GM18498 (cell line): ENCODE data around the gene USP30.

Experiments
- ATAC-seq: cut with Tn5 transposase; IDR thresholded peaks from one replicate; pipeline ENCODE4 v1.9.1; 2021; ENCODE audit warnings: mild to moderate bottlenecking, moderate library complexity; ENCODE audit not compliant: unreplicated experiment

Gene USP30

DNA sequence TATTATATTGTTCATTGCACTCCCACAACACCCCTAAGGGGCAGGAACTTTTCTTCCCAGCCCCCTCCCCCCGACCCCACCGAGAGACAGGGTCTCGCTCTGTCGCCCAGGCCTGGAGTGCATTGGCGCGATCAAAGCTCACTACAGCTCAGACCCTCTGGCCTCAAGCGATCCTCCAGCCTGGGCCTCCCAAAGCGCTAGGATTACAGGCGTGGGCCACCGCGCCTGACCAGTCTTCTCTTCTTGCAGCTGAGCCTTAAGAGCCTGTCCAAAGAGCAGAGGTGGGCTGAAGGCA, 44.7 kb downstream of the USP30 start:
- ATAC-seq: no peak

GRCh38 chr12:109097435-109098182, 45.2 kb downstream of the USP30 start, which contains the start of gene UNG:
TSS of gene UNG (plus strand) at chr12:109097597. CDS start at chr12:109097680, 83 bp downstream.
- ATAC-seq: peak; percentile 92

GRCh38 chr12:109098183-109098604, 45.8 kb downstream of the USP30 start:
- ATAC-seq: peak; percentile 31

DNA sequence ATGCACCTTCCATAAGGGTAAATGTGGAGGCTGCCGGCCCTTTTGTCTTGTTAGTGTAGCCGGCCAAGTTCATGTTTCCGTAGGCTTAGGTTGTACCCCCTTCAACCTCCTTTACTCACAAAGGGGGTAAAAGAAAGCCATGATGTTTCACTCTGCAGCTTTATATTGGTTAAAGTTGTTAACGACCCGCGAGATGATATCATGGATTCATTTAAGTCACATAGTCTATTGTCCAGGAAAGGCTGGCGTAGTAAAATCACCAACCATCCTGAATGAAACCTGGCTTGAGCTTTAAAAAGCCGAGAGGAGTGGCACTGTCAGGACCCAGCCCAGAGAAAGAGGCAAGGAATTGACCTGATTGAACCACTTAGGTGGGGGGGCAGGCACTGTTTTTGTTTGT, 46.3 kb downstream of the USP30 start:
- ATAC-seq: no peak

GRCh38 chr12:109099431-109100020, 47.1 kb downstream of the USP30 start:
- ATAC-seq: no peak

GRCh38 chr12:109100741-109101140, 48.4 kb downstream of the USP30 start:
- no peak for ATAC-seq

- no peak for ATAC-seq
Measured at GRCh38 chr12:109102491-109102890, 50.1 kb downstream of the USP30 start.

DNA sequence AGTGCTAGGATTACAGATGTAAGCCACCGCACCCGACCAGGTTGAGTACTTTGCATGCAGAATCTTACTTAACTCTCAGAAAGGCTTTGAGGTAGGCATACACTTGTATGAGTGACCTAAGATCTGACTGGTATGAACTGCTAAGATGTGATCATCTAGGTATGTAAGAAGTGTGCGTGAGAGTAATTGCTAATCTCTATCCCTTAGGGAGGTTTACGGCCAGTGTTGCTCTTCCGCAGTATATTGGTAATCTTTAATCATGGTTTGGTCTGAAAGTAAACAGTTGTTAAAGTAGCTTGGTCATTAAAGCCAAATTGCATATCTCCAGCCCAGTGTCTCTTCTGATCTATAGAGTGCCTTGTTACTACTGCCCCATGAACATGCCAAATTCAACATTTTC, 52.8 kb downstream of the USP30 start:
- ATAC-seq: no peak

- ATAC-seq: no peak
Measured at GRCh38 chr12:109109746-109110350, 57.5 kb downstream of the USP30 start.

GRCh38 chr12:109110988-109111495, 58.7 kb downstream of the USP30 start:
- ATAC-seq: peak; percentile 61

GRCh38 chr12:109112720-109113465, 60.5 kb downstream of the USP30 start:
- ATAC-seq: no peak

DNA sequence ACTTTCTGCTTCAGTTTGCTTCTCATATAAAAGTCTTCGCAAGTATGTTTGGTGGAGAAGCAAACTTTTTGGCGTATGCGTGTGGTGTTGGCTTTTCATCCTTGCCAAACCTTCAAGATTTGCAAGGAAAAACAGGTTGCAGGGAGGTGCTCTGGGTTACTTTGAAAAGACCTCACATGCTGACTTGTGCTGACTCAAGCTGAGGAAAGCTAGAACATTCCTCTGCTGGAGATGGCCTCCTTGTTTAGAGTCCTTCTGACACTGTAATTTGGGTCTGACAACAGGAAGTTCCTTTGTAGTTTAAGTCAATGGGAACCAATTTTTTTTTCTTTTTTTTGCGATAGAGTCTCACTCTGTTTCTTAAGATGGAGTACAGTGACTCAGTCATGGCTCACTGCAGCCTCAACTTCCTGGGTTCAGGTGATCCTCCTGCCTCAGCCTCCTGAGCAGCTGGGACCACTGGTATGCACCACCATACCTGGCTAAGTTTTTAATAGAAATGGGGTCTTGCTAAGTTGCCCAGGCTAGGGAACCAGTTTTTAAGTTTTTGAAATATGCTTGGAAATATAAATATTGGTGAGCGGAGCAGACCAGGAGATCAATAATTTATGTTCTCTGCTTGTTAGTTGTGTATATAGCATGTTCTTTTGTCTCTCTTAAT, 61.4 kb downstream of the USP30 start:
- no peak for ATAC-seq

DNA sequence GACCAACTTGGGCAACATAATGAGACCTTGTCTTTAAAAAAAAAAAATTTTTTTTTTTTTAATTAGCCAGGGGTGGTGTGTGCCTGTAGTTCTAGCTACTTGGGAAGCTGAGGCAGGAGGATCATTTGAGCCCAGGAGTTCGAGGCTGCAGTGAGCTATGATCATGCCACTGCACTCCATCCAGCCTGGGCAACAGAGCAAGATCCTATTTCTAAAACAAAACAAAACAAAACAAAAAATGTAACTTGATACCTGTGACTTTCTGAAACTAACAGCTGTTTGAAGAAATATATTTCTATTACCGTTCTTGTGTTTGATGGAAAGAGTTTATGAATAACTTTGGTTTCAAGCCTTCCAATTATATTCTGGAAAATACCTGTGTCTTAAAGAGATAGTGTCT, 62.3 kb downstream of the USP30 start:
- ATAC-seq: no peak

DNA sequence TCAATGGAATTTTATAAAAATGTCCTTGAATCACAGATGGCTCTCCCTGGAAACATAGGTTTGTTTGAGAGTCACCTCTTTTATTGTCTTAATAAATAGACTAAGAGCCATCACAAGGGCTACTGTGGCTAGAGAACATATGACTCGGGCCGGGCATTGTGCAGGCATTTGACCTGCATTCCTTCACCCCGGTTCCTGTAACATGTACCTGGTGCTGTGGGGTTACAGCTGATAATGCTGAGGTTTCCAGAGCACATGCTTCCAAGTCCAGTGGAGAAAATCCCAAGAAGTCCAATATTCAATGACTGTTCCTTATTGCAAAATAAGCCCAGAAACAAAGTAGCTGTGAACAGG, 63.0 kb downstream of the USP30 start:
- ATAC-seq: no peak

DNA sequence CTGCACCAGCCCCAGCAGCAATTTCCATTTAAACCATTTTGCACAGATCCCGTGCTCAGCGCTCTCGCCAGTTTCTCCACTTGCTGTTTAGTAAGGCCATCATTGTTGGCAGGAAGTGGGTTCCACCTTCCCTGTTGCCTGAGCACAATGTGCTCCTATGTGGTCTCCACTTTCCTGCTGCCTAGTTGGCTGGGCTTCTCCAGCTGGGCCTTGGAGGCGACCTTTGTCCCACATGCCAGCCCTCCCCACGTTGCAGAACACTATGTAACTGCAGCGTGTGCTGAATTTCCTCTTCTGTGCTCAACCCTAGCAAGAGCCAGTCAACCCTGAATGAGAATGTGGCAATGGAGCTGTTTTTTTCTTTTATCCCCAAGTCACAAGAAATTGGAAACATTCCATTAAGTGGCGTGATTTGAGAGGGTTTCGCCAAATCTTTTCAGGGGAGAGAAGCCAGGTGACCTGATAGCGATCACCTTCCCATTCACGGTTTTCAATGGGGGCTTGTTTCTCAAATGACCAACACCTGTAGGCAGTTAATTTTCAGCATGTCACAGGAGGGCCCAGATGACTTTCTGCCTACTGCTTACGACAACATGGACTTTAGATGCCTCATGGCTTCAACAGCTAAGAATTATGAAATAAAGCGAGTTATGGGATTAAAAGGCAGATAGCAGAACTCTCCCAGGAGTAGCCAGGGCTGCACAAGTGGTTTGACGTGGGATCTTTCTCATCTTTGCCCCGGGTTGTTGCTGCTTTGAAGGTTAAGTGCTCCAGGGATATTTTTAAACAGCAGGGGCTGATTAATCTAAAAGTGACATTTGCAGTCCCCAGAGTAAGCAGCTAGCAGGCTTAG, 63.6 kb downstream of the USP30 start, which contains the start of gene ACACB:
TSS of gene ACACB (plus strand) at position 830 of the 853 bp plus-strand sequence. CDS start 22,819 bp downstream, outside the sequence.
- ATAC-seq: no peak

GRCh38 chr12:109116611-109116949, 64.2 kb downstream of the USP30 start:
- ATAC-seq: no peak

DNA sequence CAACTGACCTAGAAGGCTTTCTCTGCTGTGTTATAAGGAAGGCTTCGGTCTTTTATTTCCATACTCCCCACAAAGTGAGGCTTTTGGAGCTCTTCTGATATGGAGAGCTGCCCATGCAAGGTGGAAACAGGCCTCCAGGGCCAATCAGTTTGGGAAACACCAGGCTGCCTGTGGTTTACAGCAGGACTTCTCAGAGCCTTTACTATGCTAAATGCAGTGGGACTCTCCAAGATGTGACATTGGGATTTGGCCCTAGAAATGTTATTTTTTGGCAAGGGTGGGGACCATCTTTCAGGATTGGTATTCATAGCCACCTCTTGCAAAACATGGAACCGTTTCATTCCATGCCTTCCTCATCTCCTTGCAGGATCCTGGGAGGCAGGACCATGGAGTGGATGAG, 67.7 kb downstream of the USP30 start:
- ATAC-seq: no peak

DNA sequence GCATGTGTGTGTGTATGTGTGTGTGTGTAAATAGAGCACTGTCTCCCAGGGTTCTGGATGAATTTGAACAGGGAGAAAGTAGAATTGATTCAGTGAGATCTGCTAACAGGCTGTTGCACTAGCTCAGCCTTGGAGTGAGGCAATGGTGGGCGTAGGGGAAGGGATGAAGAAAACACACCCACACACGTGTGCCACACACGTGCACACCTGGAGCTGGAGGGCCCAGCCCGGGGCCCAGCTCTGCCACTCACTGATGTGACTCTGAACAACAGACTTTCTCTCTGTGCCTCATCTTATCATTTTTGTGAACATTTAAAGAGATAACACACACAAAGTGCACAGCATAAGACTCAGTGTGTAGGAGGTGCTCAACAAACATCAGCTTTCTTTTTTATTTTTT, 68.2 kb downstream of the USP30 start:
- ATAC-seq: no peak

- ATAC-seq: no peak
Measured at GRCh38 chr12:109121346-109121880, 69.0 kb downstream of the USP30 start.
